Ascending aorta (tissue), 2 donors: ENCODE data around the gene SHC2. TPM values are rescaled to one million over a fixed set of nuclear protein-coding genes. Genes with fewer than 3 reads are reported as not detected.

ENCODE experiments used
- DNase-seq, 2 donors: peaks; one replicate each; pipeline ENCODE4 v3.0.0-alpha.2; 2019; ENCODE audit warnings: low spot score in 2 of 2
- H3K27ac ChIP-seq, 2 donors: fragments of 200-600 bp; sonication (generic); one replicate each; pipeline ENCODE4 v1.5.1; 2016 to 2017; ENCODE audit warnings: mild to moderate bottlenecking in 1 of 2
- H3K27me3 ChIP-seq: fragments of 200-600 bp; sonication (generic); one replicate; pipeline ENCODE4 v1.5.1; 2017
- H3K36me3 ChIP-seq, 2 donors: fragments of 200-600 bp; sonication (generic); one replicate each; pipeline ENCODE4 v1.5.1; 2016
- H3K4me1 ChIP-seq, 2 donors: fragments of 200-600 bp; sonication (generic); one replicate each; pipeline ENCODE4 v1.5.1; 2016 to 2017; ENCODE audit warnings: mild to moderate bottlenecking in 1 of 2
- H3K4me3 ChIP-seq, 2 donors: fragments of 200-600 bp; sonication (generic); one replicate each; pipeline ENCODE4 v1.5.1; 2016 to 2017; ENCODE audit warnings: mild to moderate bottlenecking in 1 of 2
- H3K9me3 ChIP-seq, 2 donors: fragments of 200-600 bp; sonication (generic); one replicate each; pipeline ENCODE4 v1.5.1; 2016
- intact Hi-C: fragments of 100-400 bp; cut with DNase I; formaldehyde crosslinking; loops from one replicate; pipeline ENCODE4 v1.15.1; 2023
- total RNA-seq: library from RNA; depleted of rRNA; stranded (reverse); fragments of >200 nt; gene quantifications from one replicate; pipeline ENCODE4 v1.1.0, GENCODE V29; 2016
- TF ChIP-seq, protein P1 (sequence below), 3 experiments: fragments of 200-600 bp in 2 of 3; fragments of 450-650 bp in 1 of 3; sonication (generic) in 2 of 3; IDR thresholded peaks; one replicate each; pipeline ENCODE4 v1.5.1; 2016 to 2019; ENCODE audit warnings: antibody characterized with exemption in 3 of 3, mild to moderate bottlenecking in 1 of 3, moderate library complexity in 1 of 3

Gene SHC2
- total RNA-seq, 1 donor from 2014 or later: 51.2 TPM

- no peaks in the 10 kb centered on the region for H3K27me3 ChIP-seq
- H3K4me3 ChIP-seq: no peak overlapping the region
- intact Hi-C loops: no loop called here
- peak in 1 of 2 donors; percentile 48 for DNase-seq
- no peak overlapping the region for H3K27ac ChIP-seq
- H3K9me3 ChIP-seq: no peaks in the 10 kb centered on the region
- no peaks in the 10 kb centered on the region for H3K4me1 ChIP-seq
- H3K36me3 ChIP-seq: no peaks in the 10 kb centered on the region
- TF ChIP-seq, protein P1, sequence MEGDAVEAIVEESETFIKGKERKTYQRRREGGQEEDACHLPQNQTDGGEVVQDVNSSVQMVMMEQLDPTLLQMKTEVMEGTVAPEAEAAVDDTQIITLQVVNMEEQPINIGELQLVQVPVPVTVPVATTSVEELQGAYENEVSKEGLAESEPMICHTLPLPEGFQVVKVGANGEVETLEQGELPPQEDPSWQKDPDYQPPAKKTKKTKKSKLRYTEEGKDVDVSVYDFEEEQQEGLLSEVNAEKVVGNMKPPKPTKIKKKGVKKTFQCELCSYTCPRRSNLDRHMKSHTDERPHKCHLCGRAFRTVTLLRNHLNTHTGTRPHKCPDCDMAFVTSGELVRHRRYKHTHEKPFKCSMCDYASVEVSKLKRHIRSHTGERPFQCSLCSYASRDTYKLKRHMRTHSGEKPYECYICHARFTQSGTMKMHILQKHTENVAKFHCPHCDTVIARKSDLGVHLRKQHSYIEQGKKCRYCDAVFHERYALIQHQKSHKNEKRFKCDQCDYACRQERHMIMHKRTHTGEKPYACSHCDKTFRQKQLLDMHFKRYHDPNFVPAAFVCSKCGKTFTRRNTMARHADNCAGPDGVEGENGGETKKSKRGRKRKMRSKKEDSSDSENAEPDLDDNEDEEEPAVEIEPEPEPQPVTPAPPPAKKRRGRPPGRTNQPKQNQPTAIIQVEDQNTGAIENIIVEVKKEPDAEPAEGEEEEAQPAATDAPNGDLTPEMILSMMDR (IDR thresholded peaks at IDR 0.05): no peak
Measured at GRCh38 chr19:374183-374885, 86.5 kb downstream of the SHC2 start.

DNA sequence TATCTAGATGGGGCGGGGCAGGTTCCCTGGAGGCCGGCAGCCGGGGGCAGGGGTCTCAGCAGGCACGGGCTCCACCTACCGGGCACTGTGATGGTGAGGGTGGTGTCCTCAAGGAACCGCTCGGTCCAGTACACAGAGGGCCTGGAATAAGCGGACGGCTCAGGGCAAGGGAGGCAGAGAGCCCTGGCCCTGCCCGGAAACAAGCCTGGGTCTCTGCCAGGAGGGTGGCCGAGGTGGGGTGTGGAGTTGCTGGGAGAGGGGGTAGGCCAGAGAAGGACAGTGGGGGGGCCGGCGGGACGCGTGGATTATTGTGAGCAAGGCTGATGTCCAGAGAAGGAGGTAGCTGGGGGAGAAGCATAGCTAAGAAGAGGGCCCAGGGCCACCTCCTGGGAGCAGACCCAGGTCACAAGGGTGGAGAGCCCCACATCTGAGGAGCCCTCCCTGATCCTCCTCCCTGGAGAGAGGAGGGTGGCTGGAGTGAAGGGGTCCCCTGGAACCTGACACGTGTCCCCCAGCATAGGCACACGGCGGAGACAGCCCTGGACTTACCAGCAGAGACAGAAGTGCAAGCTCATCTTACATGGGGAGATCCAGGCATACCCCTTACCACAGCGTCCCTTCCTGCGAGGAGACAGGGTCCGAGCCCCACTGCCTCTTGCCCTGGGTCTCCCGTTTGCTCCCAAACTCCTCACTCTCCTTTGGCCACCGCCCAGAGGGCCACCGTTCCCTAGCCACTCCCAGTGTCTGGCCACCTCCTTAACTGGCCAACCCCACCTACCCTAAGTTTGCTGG, 87.2 kb downstream of the SHC2 start:
- Histone ChIP-seq H3K27ac (no peak overlapping the region), H3K27me3 (no peaks in the 10 kb centered on the region), H3K4me3 (no peak overlapping the region), H3K9me3 (no peaks in the 10 kb centered on the region), H3K36me3 (no peaks in the 10 kb centered on the region), H3K4me1 (no peaks in the 10 kb centered on the region)
- DNase-seq: peak in 1 of 2 donors; percentile 60
- TF ChIP-seq, protein P1 (IDR thresholded peaks at IDR 0.05): no peak
- intact Hi-C loops: no loop called here

DNA sequence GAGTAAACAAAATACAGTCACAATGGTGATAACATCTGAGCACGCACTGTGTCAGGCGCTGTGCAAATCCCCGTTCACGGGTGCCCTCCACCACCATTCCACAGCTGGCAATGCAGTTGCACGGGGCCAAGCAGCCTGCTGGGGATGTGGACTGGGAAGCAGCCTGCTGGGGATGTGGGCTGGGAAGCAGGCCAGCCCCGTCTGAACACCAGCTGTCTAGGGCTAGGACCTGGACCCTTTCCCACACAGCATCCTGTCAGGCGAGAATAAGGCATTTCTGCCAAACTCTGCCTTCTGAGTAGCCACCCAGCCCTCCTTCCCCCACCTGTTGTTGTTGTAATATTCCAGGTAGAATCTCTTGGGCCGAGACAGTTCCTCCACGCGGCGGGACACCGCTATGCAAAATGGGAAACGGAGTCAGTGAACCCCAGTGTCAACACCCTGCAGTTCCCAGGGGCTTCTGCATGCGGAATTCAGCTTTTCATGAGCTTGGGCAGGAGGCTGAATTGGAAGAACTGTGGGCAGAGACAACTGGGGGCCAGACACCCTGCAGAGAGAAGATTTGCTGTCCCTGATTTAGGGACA, 88.4 kb downstream of the SHC2 start:
- H3K36me3 ChIP-seq: no peaks in the 10 kb centered on the region
- H3K4me1 ChIP-seq: no peaks in the 10 kb centered on the region
- DNase-seq: peak in 1 of 2 donors; percentile 54
- H3K4me3 ChIP-seq: no peak overlapping the region
- TF ChIP-seq, protein P1 (IDR thresholded peaks at IDR 0.05): no peak
- intact Hi-C loops: no loop called here
- no peaks in the 10 kb centered on the region for H3K27me3 ChIP-seq
- no peaks in the 10 kb centered on the region for H3K9me3 ChIP-seq
- no peak overlapping the region for H3K27ac ChIP-seq

GRCh38 chr19:371501-372168, 89.2 kb downstream of the SHC2 start:
- H3K4me3 ChIP-seq: no peak overlapping the region
- H3K27ac ChIP-seq: no peak overlapping the region
- H3K36me3 ChIP-seq: no peaks in the 10 kb centered on the region
- TF ChIP-seq, protein P1 (IDR thresholded peaks at IDR 0.05): no peak
- no peaks in the 10 kb centered on the region for H3K9me3 ChIP-seq
- peak in 1 of 2 donors; percentile 46 for DNase-seq
- no peaks in the 10 kb centered on the region for H3K27me3 ChIP-seq
- H3K4me1 ChIP-seq: no peaks in the 10 kb centered on the region
- intact Hi-C loops: no loop called here

GRCh38 chr19:370641-371330, 90.0 kb downstream of the SHC2 start:
- Histone ChIP-seq H3K27ac (no peak overlapping the region), H3K4me1 (no peaks in the 10 kb centered on the region), H3K4me3 (no peak overlapping the region), H3K36me3 (no peaks in the 10 kb centered on the region), H3K27me3 (no peaks in the 10 kb centered on the region), H3K9me3 (no peaks in the 10 kb centered on the region)
- intact Hi-C loops: no loop called here
- DNase-seq: peak in 1 of 2 donors; percentile 31
- TF ChIP-seq, protein P1 (IDR thresholded peaks at IDR 0.05): no peak
